Cardiac septum (tissue), 1 donor: ENCODE data around the gene CAMSAP2. TPM values are rescaled to one million over a fixed set of nuclear protein-coding genes. Genes with fewer than 3 reads are reported as not detected.

Experiments used
- DNase-seq: peaks from one replicate; pipeline ENCODE4 v3.0.0-alpha.2; 2020; ENCODE audit warnings: low spot score
- intact Hi-C: fragments of 100-400 bp; cut with DNase I; formaldehyde crosslinking; loops from one replicate; pipeline ENCODE4 v1.14.0; 2022
- total RNA-seq: library from RNA; stranded (reverse); fragmentation: NEBNext Ultra II Directional; extraction: Animal tissue kit (Norgen Biotek cat#: 25700); gene quantifications from one replicate; pipeline ENCODE4 v1.2.1, GENCODE V29; 2021
- donor health status: DM: no; HTN: no; CAD: no.

CAMSAP2 gene
- total RNA-seq, 1 donor from 2014 or later = 37.9 TPM

GRCh38 chr1:200818248-200818647 is 79.6 kb downstream of the CAMSAP2 start:
- no peak for DNase-seq
- intact Hi-C loops = no loop called here

- DNase-seq = no peak
- intact Hi-C loops = no loop called here
These were observed 81.0 kb downstream of the CAMSAP2 start for GRCh38 chr1:200819726-200820125.

- intact Hi-C loops = no loop called here
- no peak for DNase-seq
These were observed 92.4 kb downstream of the CAMSAP2 start for GRCh38 chr1:200831091-200831490.

GRCh38 chr1:200834383-200834782 is 95.7 kb downstream of the CAMSAP2 start:
- intact Hi-C loops = no loop called here
- DNase-seq = no peak

GRCh38 chr1:200836213-200836612 is 97.5 kb downstream of the CAMSAP2 start:
- intact Hi-C loops = no loop called here

GRCh38 chr1:200837931-200838571 is 99.4 kb downstream of the CAMSAP2 start:
- intact Hi-C loops = no loop called here
- DNase-seq = no peak

More at GRCh38 chr1:200836213-200836612, 97.5 kb downstream of the CAMSAP2 start:
- DNase-seq = no peak

- no peak for DNase-seq
- intact Hi-C loops = no loop called here
These were observed 100.2 kb downstream of the CAMSAP2 start for GRCh38 chr1:200838676-200839445.

GRCh38 chr1:200845360-200845759 is 106.7 kb downstream of the CAMSAP2 start:
- intact Hi-C loops = no loop called here
- no peak for DNase-seq

- intact Hi-C loops = no loop called here
- no peak for DNase-seq
These were observed 107.7 kb downstream of the CAMSAP2 start for GRCh38 chr1:200846398-200846797.

- intact Hi-C loops = no loop called here
- no peak for DNase-seq
These were observed 110.7 kb downstream of the CAMSAP2 start for GRCh38 chr1:200849430-200849829.

GRCh38 chr1:200850554-200850953 is 111.9 kb downstream of the CAMSAP2 start:
- DNase-seq = no peak
- intact Hi-C loops = no loop called here

- no peak for DNase-seq
- intact Hi-C loops = no loop called here
These were observed 118.1 kb downstream of the CAMSAP2 start for GRCh38 chr1:200856716-200857357.

- intact Hi-C loops = no loop called here
- no peak for DNase-seq
These were observed 119.1 kb downstream of the CAMSAP2 start for GRCh38 chr1:200857804-200858203.

GRCh38 chr1:200861937-200862647 is 123.4 kb downstream of the CAMSAP2 start:
- no peak for DNase-seq
- intact Hi-C loops = no loop called here

GRCh38 chr1:200862713-200863415 is 124.2 kb downstream of the CAMSAP2 start:
- intact Hi-C loops = no loop called here
- no peak for DNase-seq

- DNase-seq = no peak
- intact Hi-C loops = no loop called here
These were observed 127.4 kb downstream of the CAMSAP2 start for GRCh38 chr1:200866116-200866515.

- no peak for DNase-seq
- intact Hi-C loops = no loop called here
These were observed 127.8 kb downstream of the CAMSAP2 start for GRCh38 chr1:200866521-200866920.

GRCh38 chr1:200867018-200867811 is 128.5 kb downstream of the CAMSAP2 start:
- intact Hi-C loops = no loop called here

GRCh38 chr1:200869376-200869752 is 130.7 kb downstream of the CAMSAP2 start:
- intact Hi-C loops = no loop called here
- DNase-seq = no peak

More at GRCh38 chr1:200867018-200867811, 128.5 kb downstream of the CAMSAP2 start:
- no peak for DNase-seq
